ENCODE results near the gene LRP4. TPM values are rescaled to one million over a fixed set of nuclear protein-coding genes. Genes with fewer than 3 reads are reported as not detected.

LRP4 gene
- total and polyA plus RNA-seq, 2 of the 13 experiments (the other 11 are each of a cell fraction or from before 2014, with no cell fraction given), result 4.7 to 13.3 TPM

- TF ChIP-seq PPARG (CRISPR knock-in tag; conservative IDR thresholded peaks at IDR 0.05), result no peak
Observed at GRCh38 chr11:46951864-46952263, 33.5 kb upstream of the LRP4 start (continued).

- Histone ChIP-seq H3K79me2 (ENCODE audit: insufficient read depth, low read length) (no peaks in the 10 kb centered on the region), H3K9ac (ENCODE audit: insufficient read depth, low read depth, low read length) (no peak overlapping the region), H3K4me2 (ENCODE audit: low read depth, low read length) (no peak overlapping the region), H3K4me3 (replicated peaks in 1 of 3; ENCODE audit: insufficient read depth in 1 of 3, low read depth in 2 of 3, low read length in 3 of 3) (no peak overlapping the region), H3K4me1 (ENCODE audit: insufficient read depth, low read length) (peaks cover 37% of the 10 kb centered on the region), H3K9me3 (ENCODE audit: low read length) (no peaks in the 10 kb centered on the region), H3K36me3 (replicated peaks in 1 of 2; ENCODE audit: control insufficient read depth in 1 of 2, insufficient read depth in 2 of 2, low read length in 2 of 2) (no peaks in the 10 kb centered on the region), H2AFZ (ENCODE audit: low read length) (no peak overlapping the region), H3K27ac (ENCODE audit: extremely low read length, insufficient read depth, low read length) (no peak overlapping the region), H3K27me3 (ENCODE audit: control insufficient read depth in 1 of 2, insufficient read depth in 2 of 2, low read length in 2 of 2) (no peaks in the 10 kb centered on the region), H4K20me1 (ENCODE audit: insufficient read depth, low read length) (no peaks in the 10 kb centered on the region)
- 71% methylated on average over 1 of the region's 1 CpG for whole genome bisulfite sequencing (ENCODE audit: low lambda C conversion rate)
- ChIA-PET POLR2A (no interaction called here), CTCF (ENCODE audit: low intra/inter-chr PET ratio, low total read pairs) (no interaction called here)
- in situ Hi-C loops (cut with HindIII; ENCODE audit: extremely low pct_ligation_motif_present, low pct_unique_long_range_greater_than_20kb) (no loop called here), intact Hi-C loops (cut with micrococcal nuclease; ENCODE audit: unreplicated experiment) (no loop called here)
- no TSS peak for BruUV-seq (replicated peaks)
- ATAC-seq, result no peak
- DNase-seq (ENCODE audit: low spot score), result no peak
- FAIRE-seq, result no peak
- TF ChIP-seq THAP11 (CRISPR knock-in tag; IDR thresholded peaks at IDR 0.05), result no peak
- no peak for TF ChIP-seq ZMYM4 (CRISPR knock-in tag; IDR thresholded peaks at IDR 0.05)
- TF ChIP-seq ZFP36 (IDR thresholded peaks at IDR 0.05; ENCODE audit: borderline replicate concordance, low read depth, low read length, partially characterized antibody), result no peak
- no peak for TF ChIP-seq ZNF431 (CRISPR knock-in tag; IDR thresholded peaks at IDR 0.05; ENCODE audit: borderline replicate concordance, low read depth)
- no peak for TF ChIP-seq ZNF792 (CRISPR knock-in tag; IDR thresholded peaks at IDR 0.05)
- no peak for TF ChIP-seq AGO1 (IDR thresholded peaks at IDR 0.05; ENCODE audit: low read depth, low read length, poor library complexity, severe bottlenecking)
- no peak for TF ChIP-seq SRY (CRISPR knock-in tag; IDR thresholded peaks at IDR 0.05)
- no peak for TF ChIP-seq TP53 (CRISPR knock-in tag; conservative IDR thresholded peaks at IDR 0.05)
- TF ChIP-seq ZSCAN5A (CRISPR knock-in tag; IDR thresholded peaks at IDR 0.05; ENCODE audit: borderline replicate concordance), result no peak
- TF ChIP-seq ZNF484 (CRISPR knock-in tag; IDR thresholded peaks at IDR 0.05; ENCODE audit: borderline replicate concordance, low read depth), result no peak
- TF ChIP-seq KLF15 (CRISPR knock-in tag; IDR thresholded peaks at IDR 0.05; ENCODE audit: borderline replicate concordance), result no peak
- TF ChIP-seq E2F5 (CRISPR knock-in tag; conservative IDR thresholded peaks at IDR 0.05), result no peak
- no peak for TF ChIP-seq ZNF724P (CRISPR knock-in tag; IDR thresholded peaks at IDR 0.05; ENCODE audit: borderline replicate concordance)
- no peak for TF ChIP-seq ZNF709 (CRISPR knock-in tag; IDR thresholded peaks at IDR 0.05)
- no peak for TF ChIP-seq SKIL (CRISPR knock-in tag; IDR thresholded peaks at IDR 0.05; ENCODE audit: borderline replicate concordance)
- no peak for TF ChIP-seq BCL6 (CRISPR knock-in tag; IDR thresholded peaks at IDR 0.05)
- no peak for TF ChIP-seq ZNF556 (CRISPR knock-in tag; IDR thresholded peaks at IDR 0.05; ENCODE audit: borderline replicate concordance)
- TF ChIP-seq GFI1 (CRISPR knock-in tag; IDR thresholded peaks at IDR 0.05; ENCODE audit: borderline replicate concordance), result no peak
- TF ChIP-seq ZBTB26 (CRISPR knock-in tag; IDR thresholded peaks at IDR 0.05; ENCODE audit: borderline replicate concordance), result no peak
Observed at GRCh38 chr11:46949297-46949696, 30.9 kb upstream of the LRP4 start.

Measured in HepG2 (cell line).